ENCODE data around the gene DENND2A.

- TF ChIP-seq EP300 (IDR thresholded peaks at IDR 0.05; ENCODE audit: borderline replicate concordance) (no peak), TAF1 (IDR thresholded peaks at IDR 0.05; ENCODE audit: low read depth) (no peak), EGR1 (IDR thresholded peaks at IDR 0.05) (no peak), YY1 (IDR thresholded peaks at IDR 0.05; ENCODE audit: low read depth) (no peak), NFIC (IDR thresholded peaks at IDR 0.05) (no peak), TCF12 (IDR thresholded peaks at IDR 0.05; ENCODE audit: low read depth) (no peak), REST (IDR thresholded peaks at IDR 0.05; ENCODE audit: low read depth) (no peak), RAD21 (IDR thresholded peaks at IDR 0.05; ENCODE audit: low read depth) (peak; percentile 67), TEAD4 (IDR thresholded peaks at IDR 0.05) (no peak), CREB1 (IDR thresholded peaks at IDR 0.05; ENCODE audit: low read depth) (no peak)
These were observed 164.8 kb downstream of the DENND2A start for GRCh38 chr7:140475747-140476333.
